ENCODE measurements around the gene SLC19A1.

Gene SLC19A1

DNA sequence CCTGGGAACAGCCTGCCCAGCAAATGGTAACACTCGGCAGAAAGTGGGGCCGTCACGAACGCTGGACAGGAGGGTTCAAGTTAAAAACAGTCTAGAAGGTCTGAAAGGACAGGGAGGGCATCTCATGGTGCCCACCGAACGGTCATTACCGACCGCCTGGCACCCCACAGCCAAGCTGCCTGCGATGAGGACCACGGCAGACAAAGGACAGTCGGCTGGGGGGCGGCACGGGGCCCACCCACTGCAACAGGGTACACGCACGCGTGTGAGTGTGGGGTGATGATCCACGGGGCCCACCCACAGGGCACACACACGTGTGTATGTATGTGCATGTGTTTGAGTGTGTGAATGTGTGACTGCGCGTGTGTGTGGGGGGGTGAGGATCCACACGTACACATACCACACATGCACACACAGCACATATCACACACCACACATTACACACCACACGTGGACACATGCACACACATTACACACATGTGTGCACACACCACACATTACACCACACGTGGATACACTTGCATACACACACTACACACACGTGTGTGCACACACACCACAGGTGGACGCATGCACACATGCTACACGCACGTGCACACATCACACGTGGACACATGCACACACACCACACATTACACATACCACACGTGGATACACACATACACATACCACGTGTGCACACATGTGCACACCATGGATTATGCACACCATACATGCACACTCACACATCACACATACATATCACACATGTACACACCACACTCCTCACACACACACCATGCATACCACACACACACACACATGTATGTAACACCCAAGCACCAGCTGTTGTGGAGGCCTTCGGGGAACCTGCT lies 63.2 kb downstream of the SLC19A1 start:
- no peak for DNase-seq (ENCODE audit: low read depth)

DNA sequence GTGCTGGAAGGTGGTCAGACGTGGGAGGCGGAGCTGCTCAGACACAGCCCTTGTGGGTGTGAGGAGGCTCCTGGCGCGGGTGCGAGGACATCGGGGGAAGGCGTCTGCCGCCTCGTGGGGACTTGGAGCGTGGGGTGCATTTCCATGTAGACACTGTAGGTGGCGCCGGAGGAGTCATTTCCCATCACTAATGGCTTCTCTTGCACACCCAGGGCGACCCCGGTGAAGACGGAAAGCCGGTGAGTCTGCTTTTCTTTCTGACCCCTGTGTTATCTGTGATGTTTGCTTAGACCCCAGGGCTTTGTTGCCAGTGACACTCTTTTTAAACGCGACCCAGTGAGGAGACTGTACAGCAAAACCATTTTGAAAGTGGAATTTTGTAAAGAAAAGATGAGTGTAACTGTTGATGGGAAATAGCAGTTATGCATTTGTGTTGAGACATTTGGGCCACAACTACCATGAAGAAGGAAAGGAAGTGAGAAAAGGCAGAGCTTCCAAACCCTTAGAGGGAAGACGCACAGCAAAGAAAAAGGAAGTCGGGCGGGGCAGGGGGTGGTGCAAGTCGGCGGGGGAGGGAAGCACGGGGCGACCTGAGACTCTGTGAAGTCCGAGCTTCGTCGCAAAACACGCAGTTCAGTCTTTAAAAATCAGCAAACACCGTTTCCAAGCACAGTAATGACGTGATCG lies 64.0 kb downstream of the SLC19A1 start:
- TF ChIP-seq, protein P1, sequence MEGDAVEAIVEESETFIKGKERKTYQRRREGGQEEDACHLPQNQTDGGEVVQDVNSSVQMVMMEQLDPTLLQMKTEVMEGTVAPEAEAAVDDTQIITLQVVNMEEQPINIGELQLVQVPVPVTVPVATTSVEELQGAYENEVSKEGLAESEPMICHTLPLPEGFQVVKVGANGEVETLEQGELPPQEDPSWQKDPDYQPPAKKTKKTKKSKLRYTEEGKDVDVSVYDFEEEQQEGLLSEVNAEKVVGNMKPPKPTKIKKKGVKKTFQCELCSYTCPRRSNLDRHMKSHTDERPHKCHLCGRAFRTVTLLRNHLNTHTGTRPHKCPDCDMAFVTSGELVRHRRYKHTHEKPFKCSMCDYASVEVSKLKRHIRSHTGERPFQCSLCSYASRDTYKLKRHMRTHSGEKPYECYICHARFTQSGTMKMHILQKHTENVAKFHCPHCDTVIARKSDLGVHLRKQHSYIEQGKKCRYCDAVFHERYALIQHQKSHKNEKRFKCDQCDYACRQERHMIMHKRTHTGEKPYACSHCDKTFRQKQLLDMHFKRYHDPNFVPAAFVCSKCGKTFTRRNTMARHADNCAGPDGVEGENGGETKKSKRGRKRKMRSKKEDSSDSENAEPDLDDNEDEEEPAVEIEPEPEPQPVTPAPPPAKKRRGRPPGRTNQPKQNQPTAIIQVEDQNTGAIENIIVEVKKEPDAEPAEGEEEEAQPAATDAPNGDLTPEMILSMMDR (conservative IDR thresholded peaks at IDR 0.05; ENCODE audit: control insufficient read depth, insufficient read depth, low read depth, low read length), result peak; percentile 83
- DNase-seq (ENCODE audit: low read depth), result peak; percentile 67
- H3K4me3 ChIP-seq (ENCODE audit: control insufficient read depth, low read depth, low read length), result no peak overlapping the region

More for the DNA sequence above, 63.2 kb downstream of the SLC19A1 start:
- H3K4me3 ChIP-seq (ENCODE audit: control insufficient read depth, low read depth, low read length), result no peak overlapping the region
- TF ChIP-seq, protein P1 (conservative IDR thresholded peaks at IDR 0.05; ENCODE audit: control insufficient read depth, insufficient read depth, low read depth, low read length), result no peak

DNA sequence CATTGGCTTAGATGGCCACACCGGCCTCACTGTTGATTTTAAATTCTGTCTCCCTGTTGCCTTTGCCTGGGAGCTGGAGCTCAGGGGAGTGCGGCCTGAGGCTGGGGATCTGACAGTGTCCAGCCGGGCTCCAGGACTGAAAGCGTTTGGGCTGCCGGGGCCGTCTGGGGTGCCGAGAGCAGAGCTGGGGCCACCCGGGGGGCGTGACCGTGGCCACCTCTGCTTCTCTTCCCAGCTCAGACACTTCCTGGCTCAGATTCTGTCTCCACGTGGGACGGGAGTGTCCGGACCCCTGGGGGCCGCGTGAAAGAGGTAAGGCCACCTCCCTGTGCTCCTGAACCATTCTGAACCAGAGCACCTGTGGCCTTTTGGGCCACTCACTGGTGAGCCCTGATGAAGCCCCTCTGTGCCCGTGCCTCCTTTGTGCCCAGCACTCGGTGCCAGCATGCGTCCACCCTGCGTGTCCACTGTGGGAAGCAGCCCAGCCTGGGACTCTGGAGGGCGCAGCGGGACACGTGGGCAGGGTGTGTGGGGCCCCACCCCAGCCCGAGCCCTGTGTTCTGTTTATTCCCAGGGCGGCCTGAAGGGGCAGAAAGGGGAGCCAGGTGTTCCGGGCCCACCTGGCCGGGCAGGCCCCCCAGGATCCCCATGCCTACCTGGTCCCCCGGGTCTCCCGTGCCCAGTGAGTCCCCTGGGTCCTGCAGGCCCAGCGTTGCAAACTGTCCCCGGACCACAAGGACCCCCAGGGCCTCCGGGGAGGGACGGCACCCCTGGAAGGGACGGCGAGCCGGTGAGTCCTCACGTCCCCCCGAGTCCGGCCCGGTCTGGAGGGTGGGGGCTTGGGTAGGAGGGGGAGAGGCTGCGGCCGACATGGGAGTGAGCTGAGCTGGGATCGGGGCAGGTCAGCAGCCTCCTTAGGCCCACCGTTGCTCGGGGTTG lies 64.8 kb downstream of the SLC19A1 start:
- H3K4me3 ChIP-seq (ENCODE audit: control insufficient read depth, low read depth, low read length), result no peak overlapping the region

DNA sequence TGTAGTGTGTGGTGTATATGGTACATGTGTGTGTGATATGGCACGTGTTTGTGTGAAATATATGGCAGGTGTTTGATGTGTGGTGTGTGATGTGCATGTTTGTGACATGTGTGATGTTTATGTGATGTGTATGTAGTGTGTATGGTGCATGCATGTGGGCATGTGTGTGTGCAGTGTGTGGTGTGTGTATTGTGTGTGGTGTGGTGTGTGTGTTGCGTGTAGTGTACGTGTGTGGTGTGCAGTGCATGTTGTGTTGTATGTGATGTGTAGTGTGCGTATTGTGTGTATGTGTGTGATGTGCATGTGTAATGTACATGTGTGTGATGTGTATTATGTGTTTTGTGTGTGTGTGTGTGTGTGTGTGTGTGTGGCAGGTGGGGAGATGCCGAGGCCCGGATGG lies 65.7 kb downstream of the SLC19A1 start:
- TF ChIP-seq, protein P1 (conservative IDR thresholded peaks at IDR 0.05; ENCODE audit: control insufficient read depth, insufficient read depth, low read depth, low read length), result no peak
- no peak for DNase-seq (ENCODE audit: low read depth)
- H3K4me3 ChIP-seq (ENCODE audit: control insufficient read depth, low read depth, low read length), result no peak overlapping the region

More for the DNA sequence above, 64.8 kb downstream of the SLC19A1 start:
- TF ChIP-seq, protein P1 (conservative IDR thresholded peaks at IDR 0.05; ENCODE audit: control insufficient read depth, insufficient read depth, low read depth, low read length), result no peak
- no peak for DNase-seq (ENCODE audit: low read depth)

DNA sequence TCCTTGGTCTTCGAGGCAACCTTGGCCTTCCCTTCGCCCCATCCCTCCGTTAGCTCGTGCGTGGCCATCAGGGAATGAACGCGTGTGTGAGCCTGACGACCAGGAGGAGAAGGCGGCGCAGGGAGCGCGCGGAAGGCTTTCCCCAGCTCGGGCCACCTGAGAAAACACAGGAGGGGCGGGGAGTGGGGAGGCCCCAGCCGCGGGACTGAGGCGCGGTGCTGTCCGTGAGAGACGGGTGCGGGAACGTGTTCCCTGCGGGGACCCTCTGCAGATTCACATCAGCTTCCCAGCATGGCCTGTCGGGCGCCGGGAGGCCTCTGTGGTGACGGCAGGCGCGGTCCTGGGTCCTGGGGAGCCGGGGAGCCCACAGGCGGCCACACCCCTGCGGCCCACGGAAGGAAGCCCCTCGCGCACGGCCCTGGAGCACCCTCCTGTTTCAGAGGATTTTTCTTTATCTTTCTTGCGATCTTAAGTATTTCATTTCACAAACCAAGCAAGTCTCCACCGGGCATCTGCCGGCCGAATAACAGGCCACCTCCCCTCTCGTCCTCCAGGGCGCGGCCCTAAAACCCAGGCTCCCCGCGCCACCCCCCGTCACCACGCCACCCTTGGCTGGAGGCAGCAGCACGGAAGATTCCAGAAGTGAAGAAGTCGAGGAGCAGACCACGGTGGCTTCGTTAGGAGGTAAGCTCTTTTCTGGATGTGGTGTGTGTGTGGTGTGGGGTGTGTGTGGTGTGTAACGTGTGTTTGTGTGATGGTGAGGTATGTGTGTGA lies 66.3 kb downstream of the SLC19A1 start:
- TF ChIP-seq, protein P1 (conservative IDR thresholded peaks at IDR 0.05; ENCODE audit: control insufficient read depth, insufficient read depth, low read depth, low read length), result no peak
- no peak overlapping the region for H3K4me3 ChIP-seq (ENCODE audit: control insufficient read depth, low read depth, low read length)
- no peak for DNase-seq (ENCODE audit: low read depth)

Data from fibroblast of mammary gland (primary cell).